GM19324 (cell line): Measurements from ENCODE around the gene MLST8.
"Not testable (repeated sequence)": the region's sequence is repeated elsewhere in the genome, so short reads cannot be mapped to it uniquely, and the experiment has no call there.

Experiments
- ATAC-seq: cut with Tn5 transposase; IDR thresholded peaks from one replicate; pipeline ENCODE4 v1.9.1; 2021; ENCODE audit warnings: mild to moderate bottlenecking, moderate library complexity; ENCODE audit not compliant: unreplicated experiment, low FRiP score

MLST8 gene

DNA sequence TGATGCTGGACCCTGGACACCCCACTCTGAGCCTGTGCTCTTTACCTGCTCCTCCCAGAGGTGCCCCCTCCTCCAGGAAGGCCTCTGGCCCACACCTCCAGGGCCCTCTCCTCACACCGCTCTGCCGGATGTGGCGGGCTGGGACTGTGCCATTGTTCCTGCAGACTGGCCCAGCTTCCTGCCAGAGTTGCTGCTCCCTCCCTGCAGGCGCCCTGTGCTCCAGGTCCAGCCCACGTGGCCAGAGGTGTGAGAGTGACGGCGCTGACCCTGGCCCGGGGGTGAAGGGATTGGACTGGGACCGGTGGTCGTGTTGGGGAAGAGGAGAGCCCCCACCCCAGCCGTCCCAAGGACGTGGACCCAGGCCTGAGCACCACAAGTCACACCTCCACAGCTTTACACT is 23.8 kb downstream of the MLST8 start:
- ATAC-seq = no peak

GRCh38 chr16:2229632-2230250 is 24.5 kb downstream of the MLST8 start:
- ATAC-seq = no peak

- no peak for ATAC-seq
Observed at GRCh38 chr16:2230376-2230775, 25.1 kb downstream of the MLST8 start.

DNA sequence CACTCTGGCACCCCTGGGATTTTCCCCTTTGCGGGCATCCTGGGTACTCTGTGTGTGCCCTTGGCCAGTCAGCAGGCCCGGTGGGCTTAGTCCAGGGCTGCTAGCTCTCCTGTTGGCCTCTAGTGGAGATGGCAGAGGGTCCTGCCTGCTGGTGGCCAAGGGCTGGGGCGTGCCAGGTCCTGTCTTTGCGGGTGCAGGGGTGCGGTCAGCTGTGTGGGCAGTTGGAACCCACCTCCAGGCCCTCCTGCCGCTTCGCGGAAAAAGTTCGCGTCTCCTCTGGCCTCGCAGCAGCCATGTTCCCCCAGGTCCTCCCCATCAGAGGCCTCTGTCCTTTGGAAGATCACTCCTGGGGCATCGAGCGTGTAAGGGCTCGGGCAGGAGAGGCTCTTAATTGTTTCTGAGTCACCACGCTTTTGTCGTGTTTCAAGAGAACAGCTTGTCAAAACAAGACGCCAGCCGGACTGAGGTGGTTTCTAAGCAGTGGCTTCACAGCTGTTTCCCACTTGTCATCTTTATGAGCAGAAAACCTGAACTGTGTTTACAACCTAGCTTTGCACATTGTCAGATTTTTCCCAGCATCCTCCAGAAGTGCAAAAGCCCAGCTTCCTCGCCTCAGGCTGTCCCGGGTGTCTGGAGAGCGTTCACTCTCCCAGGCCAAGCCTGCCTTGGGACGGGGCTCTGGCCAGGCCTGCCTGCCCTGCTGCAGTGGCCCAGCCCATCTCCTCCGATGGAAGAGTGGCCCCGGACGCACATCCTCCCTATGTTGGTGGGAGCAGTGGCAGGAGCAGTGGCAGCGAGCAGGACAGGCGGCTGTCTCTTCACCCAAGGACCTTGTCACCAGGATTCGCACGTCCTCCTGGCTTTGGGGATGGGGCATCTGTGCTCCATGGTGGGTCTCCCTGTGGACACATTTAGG is 26.0 kb downstream of the MLST8 start:
- no peak for ATAC-seq

DNA sequence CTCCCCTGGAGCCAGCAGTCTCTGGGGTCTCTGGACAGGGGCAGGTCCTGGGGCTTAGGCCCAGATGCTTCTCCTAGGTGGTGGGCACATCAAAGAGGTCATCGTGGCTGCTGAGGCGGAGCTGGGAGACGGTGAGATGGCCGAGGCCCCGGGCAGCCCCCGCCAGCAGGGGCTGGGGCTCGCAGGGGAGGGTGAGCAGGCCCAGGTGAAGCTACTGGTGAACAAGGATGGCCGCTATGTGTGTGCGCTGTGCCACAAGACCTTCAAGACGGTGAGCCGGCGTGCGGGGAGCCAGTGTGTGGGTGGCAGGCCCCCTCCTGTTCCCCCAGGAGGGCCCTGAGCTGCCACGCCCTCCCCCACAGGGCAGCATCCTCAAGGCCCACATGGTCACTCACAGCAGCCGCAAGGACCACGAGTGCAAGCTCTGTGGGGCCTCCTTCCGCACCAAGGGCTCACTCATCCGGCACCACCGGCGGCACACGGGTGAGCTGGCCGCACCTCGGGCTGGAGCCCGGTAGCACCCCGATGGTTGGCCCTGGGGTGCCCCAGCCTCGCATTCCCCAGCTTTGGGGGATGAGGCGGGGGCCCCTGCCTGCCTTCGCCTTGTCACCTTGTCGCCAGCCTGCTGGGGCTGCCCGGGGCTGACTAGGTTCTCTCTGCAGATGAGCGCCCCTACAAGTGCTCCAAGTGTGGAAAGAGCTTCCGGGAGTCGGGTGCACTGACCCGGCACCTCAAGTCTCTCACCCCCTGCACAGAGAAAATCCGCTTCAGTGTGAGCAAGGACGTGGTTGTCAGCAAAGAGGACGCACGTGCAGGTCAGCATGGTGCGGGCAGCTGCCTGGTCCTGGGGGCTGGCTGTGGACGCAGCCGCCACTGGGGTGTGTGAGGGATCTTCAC is 27.1 kb downstream of the MLST8 start:
- no peak for ATAC-seq

GRCh38 chr16:2233046-2233775 is 28.0 kb downstream of the MLST8 start:
- ATAC-seq = no peak

DNA sequence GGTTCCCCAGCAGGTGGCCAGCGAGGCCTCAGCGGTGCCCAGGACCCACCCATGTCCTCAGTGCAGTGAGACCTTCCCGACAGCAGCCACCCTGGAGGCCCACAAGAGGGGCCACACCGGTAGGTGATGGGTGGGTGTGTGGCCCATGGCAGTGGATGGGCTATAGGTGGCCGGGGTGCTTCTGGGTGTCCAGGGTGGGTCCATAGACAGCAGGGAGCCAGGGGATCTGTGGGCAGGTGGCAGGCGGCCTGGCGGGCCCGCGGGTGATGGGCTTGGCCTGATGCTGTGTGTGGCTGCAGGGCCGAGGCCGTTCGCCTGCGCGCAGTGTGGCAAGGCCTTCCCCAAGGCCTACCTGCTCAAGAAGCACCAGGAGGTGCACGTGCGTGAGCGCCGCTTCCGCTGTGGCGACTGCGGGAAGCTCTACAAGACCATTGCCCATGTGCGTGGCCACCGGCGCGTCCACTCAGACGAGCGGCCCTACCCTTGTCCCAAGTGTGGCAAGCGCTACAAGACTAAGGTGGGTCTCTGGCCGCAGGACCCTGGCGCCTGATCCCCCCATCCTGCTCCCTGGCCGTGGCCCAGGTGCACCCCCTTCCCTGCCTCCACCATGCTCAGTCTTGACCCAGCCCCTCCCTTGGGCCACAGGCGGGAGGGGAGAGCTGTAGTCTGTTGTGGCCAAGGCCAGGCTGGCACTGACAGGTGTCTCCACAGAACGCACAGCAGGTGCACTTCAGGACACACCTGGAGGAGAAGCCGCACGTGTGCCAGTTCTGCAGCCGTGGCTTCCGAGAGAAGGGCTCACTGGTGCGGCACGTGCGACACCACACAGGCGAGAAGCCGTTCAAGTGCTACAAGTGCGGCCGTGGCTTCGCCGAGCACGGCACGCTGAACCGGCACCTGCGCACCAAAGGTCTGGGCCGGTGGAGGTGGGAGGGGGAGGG is 28.9 kb downstream of the MLST8 start:
- ATAC-seq = no peak

DNA sequence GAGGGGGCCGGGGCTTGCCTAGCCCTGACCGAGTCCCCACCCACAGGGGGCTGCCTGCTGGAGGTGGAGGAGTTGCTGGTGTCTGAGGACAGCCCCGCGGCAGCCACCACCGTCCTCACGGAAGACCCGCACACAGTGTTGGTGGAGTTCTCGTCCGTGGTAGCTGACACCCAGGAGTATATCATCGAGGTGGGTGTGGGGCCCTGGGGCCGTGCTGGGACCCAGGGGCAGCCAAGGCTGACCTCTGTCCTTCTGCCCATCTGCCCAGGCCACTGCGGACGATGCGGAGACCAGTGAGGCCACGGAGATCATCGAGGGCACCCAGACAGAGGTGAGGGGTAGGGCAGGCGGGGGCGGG is 29.5 kb downstream of the MLST8 start:
- ATAC-seq = no peak

DNA sequence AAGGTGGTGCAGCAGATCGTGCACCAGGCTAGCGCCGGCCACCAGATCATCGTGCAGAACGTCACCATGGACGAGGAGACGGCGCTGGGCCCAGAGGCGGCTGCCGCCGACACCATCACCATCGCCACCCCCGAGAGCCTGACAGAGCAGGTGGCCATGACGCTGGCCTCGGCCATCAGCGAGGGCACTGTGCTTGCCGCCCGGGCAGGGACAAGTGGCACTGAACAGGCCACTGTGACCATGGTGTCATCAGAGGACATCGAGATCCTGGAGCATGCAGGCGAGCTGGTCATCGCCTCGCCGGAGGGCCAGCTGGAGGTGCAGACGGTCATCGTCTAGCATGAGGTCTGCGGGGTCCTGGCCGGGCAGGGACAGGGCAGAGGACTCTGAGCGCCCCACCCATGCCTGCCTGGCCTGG is 30.0 kb downstream of the MLST8 start:
- ATAC-seq = no peak

DNA sequence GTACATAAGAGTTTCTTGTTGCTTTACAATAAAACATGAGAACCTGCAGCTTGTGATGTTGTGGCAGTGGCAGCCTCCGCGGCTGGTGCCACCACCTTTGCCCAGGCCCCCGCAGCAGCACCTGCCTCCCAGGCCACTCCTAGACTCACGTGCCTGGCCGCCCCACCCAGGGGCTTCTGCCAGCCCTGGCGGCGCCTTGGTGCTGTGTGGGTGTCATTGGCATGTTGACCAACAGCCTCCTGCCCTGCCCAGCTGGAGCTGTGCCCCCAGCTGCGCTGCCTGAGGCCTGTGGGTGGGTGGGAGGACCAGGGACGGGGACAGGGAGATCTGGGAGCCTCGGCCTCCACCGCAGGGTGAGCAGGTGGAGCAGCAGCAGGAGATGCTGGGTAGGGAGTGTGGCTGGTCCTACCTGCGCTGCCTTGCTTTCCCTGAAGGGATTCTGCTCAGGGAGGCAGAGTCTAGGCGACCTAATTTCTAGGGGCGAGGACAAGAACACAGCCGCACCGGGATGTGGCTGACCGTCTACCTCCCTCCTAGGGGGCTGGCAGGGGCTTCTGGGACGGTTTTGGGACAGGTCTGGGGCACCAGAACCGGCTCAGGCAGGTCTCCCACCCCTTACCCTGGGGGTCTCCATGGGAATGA is 30.6 kb downstream of the MLST8 start:
- ATAC-seq = no peak

DNA sequence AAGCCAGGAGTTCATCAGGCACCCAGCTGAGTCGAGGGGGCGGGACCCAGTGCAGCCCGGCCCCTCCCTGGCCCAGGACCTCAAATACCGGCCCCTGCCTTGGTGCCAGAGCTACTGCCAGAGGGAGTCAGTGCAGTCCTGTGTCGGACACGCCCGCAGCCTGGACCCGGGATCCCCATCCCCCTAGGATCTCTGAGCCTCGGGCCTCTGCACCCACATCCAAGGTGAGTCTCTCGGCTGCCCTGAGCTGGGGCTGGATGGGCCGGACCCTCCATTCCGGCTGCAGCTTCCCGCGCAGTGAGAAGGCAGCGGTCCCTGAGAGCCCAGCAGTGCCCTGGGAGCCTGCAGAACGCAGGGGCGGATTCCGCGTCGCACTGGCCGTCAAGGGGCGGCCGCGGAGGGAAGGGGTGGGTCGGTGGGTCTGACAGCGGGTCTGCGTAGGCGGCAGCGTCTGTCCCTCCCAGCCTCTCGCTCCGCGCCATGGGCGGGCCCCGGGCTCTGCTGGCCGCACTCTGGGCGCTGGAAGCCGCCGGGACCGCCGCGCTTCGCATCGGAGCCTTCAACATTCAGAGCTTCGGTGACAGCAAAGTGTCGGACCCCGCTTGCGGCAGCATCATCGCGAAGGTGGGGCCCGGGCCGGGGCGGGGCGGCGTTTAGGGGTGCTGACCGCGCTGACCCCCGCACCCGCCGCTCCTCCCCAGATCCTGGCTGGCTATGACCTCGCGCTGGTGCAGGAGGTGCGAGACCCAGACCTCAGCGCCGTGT is 31.3 kb downstream of the MLST8 start, which contains the start of gene DNASE1L2:
Gene DNASE1L2, plus strand, starts transcription at position 108 of the 765 bp plus-strand sequence. Its CDS starts 373 bp downstream, at position 481.
- no peak for ATAC-seq

DNA sequence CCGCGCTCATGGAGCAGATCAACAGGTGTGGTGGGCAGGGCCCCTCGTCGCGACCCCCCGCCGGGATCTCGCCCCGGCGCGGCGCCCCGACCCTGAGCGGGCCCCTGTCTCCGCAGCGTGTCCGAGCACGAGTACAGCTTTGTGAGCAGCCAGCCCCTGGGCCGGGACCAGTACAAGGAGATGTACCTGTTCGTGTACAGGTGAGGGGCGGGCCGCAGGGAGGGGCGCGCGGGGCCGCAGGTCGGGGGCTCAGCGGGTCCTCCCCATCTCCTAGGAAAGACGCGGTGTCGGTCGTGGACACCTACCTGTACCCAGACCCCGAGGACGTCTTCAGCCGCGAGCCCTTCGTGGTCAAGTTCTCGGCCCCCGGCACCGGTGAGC is 31.8 kb downstream of the MLST8 start:
- no peak for ATAC-seq

- ATAC-seq = no peak
Observed at GRCh38 chr16:2237493-2238149, 32.4 kb downstream of the MLST8 start.

GRCh38 chr16:2238150-2238837 is 33.0 kb downstream of the MLST8 start:
- no peak for ATAC-seq

- ATAC-seq = no peak
Observed at GRCh38 chr16:2238838-2239675, 33.8 kb downstream of the MLST8 start.

- ATAC-seq = not testable (repeated sequence)
Observed at GRCh38 chr16:2240331-2240730, 35.1 kb downstream of the MLST8 start.
